ENCODE measurements around the gene PLAC8. TPM values are rescaled to one million over a fixed set of nuclear protein-coding genes. Genes with fewer than 3 reads are reported as not detected.
"Not testable (repeated sequence)": the region's sequence is repeated elsewhere in the genome, so short reads cannot be mapped to it uniquely, and the experiment has no call there.

The PLAC8 gene
- total RNA-seq, 1 donor from 2014 or later: 4.8 TPM

DNA sequence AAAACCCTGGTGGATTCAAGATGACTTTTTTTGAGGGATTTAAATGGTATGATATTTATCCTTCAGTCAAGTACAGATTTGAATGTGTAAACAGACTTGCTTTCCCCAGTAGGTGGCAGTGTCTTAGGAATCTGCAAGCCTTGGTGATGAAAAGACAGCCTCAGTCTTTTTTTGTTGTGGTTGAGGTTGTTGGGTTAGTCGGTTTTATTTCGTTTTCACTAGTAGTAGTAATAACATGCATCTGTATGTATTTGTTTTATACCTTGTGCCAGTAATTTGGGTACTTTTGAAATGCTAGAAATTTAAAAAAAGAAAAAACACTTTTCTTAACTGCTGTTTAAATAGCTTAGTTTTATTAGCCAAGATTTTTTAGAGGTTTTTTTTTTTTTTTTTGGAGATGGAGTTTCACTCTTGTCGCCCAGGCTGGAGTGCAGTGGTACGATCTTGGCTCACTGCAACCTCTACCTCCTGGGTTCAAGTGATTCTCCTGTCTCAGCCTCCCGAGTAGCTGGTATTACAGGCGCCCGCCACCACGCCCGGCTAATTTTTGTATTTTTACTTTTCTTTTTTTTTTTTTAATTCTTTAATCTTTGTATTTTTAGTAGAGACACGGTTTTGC lies 40.3 kb downstream of the PLAC8 start:
- peak; percentile 90 for DNase-seq (ENCODE audit: low read depth)

DNA sequence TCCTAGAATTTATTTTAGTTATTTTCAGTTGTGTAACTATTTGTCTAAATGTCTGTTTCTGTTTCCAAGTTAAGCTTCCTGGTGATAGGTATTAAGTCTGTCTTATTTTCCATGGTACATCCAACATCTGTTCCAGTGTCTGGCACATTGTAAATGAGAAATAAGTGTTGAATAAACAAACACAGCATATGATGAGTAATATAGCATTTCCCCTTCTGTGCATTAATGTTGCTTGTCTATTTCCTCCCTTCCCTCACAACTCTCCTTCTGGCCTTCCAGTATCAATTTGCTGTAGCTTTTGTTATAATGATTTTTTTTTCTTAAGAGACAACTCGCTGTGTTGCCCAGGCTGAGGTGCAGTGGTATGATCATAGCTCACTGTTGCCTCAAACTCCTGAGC lies 43.4 kb downstream of the PLAC8 start:
- no peak for DNase-seq (ENCODE audit: low read depth)

DNA sequence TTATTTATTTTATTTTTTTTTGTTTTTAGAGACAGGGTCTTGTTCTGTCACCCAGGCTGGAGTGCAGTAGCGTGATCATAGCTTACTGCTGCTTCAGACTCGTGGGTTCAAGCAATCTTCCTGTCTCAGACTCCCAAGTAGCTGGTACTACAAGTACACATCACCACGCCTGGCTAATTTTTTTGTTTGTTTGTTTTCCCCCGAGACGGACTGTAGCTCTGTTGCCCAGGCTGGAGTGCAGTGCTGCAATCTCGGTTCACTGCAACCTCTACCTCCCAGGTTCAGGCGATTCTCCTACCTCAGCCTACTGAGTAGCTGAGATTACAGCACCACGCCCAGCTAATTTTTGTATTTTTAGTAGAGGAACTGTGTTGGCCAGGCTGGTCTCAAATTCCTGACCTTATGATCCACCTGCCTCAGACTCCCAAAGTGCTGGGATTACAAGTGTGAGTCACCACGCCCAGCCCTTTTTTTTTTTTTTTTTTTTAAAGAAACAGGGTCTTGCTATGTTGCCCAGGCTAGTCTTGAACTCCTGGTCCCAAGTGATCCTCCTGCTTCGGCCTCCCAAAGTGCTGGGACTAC lies 47.4 kb downstream of the PLAC8 start:
- DNase-seq (ENCODE audit: low read depth): peak; percentile 1

DNA sequence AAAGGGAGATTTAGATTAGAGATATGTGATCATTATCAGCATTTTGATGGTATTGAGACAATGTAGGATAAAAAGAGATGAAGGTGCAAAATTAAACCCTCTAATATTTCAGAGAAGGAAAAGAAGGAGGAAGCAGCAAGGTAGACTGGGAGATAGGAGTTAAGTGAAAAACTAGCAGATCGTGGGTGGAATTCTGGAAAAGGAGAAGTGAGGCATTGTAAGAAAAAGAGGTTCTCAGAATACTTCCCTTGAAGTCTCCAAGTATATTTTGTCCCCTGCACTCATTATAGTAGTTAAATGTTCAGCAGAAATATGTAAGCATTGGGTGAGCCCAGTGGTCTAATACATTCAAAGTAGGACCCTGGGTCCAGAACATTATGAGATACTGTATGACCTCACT lies 49.3 kb downstream of the PLAC8 start:
- no peak for DNase-seq (ENCODE audit: low read depth)

DNA sequence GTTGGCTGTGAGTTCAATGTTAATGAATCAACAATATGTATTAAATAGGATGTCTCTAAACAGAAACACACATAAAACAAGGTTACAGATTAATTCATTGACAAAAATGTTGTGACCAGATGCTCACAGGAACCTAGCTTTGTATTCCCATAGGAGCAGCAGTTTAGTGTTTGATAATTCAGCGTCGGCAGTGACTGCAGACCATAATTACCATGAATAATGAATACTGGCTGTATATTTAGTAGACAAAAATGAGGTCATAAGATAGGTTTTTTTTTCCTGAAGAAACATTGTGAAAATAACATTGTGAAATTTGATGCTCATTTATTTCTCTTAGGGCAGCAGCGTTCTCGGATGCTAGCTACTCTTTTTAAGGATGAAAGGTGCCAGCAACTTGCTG lies 51.8 kb downstream of the PLAC8 start:
- no peak for DNase-seq (ENCODE audit: low read depth)

DNA sequence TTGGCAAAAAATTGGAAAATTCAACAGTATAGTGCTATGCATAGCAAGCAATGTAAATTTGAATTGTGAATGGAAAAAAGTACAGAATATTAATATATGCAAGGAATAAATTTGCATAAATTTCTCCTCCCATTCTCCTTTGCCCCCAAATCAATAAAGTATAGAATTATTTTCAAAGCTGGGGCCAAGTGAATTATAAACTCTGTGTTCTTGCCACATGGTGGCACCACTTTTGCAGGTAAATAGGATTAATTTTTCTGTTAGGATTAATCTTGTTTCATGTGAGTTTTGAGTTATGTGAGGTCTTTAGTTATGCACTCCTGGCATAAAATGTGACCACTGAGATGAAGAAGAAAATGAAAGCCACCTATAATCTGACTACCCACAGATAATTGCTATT lies 59.6 kb downstream of the PLAC8 start:
- DNase-seq (ENCODE audit: low read depth): peak; percentile 36

DNA sequence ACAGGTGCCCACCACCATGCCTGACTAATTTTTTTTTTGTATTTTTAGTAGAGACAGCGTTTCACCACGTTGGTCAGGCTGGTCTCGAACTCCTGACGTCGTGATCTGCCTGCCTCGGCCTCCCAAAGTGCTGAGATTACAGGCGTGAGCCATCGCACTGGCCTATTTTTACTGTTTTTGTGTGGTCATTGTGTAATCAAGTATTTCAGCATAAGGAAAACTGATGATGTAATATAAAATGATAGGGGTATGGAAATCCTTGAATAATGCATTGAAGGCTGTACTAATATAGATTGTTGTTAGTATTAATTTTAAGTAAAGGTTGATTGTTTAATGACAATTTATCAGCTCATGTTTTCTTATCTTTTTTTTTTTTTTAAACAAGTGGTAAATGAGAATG lies 65.7 kb downstream of the PLAC8 start:
- not testable (repeated sequence) for DNase-seq (ENCODE audit: low read depth)

DNA sequence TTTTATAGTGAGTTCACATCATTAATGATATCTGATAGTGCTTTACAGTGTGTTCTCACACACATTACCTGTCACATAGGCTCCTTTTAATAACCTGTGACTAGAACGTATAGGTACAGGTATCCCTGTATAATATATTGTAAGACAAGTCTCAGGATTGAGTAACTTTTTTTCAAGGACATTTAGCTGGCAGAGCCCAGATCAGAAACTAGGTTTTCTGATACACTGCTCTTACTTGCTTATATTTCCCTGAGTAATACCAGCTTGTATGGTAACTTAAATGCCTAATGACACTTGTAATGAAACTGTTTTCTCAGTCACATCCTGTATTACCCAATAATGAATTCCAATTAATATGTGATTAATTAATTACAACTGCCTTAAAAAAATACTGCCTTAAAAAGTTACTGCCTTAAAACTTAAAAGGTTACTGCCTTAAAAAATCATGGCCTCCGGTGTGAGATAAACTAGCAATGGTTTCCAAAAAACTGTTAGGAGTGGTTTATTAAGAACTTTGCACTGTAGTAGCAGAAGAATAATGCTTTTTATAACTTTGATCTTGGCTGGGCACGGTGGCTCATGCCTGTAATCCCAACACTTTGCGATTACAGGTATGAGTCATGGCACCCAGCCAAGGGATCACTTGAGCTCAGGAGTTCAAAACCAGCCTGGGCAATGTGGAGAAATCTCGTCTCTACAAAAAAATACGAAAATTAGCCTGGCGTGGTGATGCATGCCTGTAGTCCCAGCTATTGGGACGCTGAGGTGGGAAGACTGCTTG lies 67.6 kb downstream of the PLAC8 start:
- peak; percentile 86 for DNase-seq (ENCODE audit: low read depth)

DNA sequence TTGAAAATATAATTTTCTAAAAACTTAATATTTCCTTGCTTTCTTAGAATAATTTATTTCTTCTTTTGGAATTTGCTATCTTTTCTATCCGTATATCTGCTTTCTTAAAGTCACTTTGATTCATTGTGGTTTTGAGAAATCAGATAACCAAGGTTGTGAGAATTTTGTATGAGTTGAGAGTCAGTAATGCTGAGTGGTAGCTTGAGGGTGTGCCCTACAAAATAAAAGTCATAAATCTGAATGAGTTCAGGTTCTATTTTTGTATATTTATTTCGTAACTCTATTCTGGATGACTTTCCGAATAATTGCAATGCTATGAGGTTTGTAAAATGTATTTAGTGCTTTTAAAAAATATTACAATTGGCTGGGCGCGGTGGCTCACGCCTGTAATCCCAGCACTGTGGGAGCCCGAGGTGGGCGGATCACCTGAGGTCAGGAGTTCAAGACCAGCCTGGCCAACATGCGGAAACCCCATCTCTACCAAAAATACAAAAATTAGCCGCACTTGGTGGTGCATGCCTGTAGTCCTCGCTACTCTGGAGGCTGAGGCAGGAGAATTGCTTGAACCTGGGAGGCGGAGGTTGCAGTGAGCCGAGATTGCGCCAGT lies 70.6 kb downstream of the PLAC8 start:
- DNase-seq (ENCODE audit: low read depth): no peak

DNA sequence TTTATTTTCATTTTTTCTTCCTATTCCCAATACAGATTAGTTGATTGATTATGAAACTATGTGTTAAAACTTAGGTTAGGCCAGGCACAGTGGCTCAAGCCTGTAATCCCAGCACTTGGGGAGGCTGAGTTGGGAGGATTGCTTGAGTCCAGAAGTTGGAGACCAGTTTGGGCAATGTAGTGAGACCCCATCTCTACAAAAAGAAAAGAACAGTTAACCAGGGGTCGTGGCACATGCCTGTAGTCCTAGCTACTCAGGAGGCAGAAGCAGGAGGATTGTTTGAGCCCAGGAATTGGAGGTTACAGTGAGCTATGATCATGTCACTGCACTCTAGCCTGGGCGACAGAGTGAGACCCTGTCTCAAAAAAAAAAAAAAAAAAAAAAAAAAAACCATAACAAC lies 71.4 kb downstream of the PLAC8 start:
- not testable (repeated sequence) for DNase-seq (ENCODE audit: low read depth)

DNA sequence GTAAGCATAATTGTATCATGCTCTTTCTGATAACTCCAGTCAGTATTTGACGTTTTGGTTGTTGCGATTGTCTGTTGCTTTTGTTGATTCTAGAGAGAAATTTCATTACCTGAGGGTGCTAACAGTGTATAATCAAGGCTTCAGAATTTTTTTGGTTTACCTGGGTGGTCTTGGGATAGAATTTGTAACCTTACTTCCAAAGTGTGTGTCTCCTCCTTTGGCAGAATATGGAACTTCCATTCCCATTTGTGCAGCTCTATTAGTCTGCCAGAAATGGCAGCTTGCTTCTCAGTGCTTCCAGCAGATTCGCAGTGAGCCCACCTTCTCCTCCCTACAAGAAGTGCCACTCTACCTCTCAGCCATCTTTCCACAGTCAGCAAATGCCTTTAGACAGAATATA lies 74.3 kb downstream of the PLAC8 start:
- no peak for DNase-seq (ENCODE audit: low read depth)

Other genes starting within 250 kb of the PLAC8 start
- 240 and 381 TPM in 2 replicates for gene SEC31A, start 223.6 kb downstream of the PLAC8 start, total RNA-seq
- gene THAP9, start 214.0 kb downstream of the PLAC8 start, total RNA-seq: 6.6 and 10.1 TPM in 2 replicates
- 10.3 and 11.5 TPM in 2 replicates for gene LIN54, start 103.9 kb downstream of the PLAC8 start, total RNA-seq
- 80.6 and 89.5 TPM in 2 replicates for gene COPS4, start 79.5 kb downstream of the PLAC8 start, total RNA-seq
- 17.1 and 24.8 TPM in 2 replicates for gene COQ2, start 170.1 kb upstream of the PLAC8 start, total RNA-seq
- gene HPSE, start 220.1 kb upstream of the PLAC8 start, total RNA-seq: 2.7 and 3.8 TPM in 2 replicates

All from renal cortical epithelial cell (primary cell).